HepG2 (cell line): ENCODE measurements around the gene ARL5C. TPM values are rescaled to one million over a fixed set of nuclear protein-coding genes. Genes with fewer than 3 reads are reported as not detected.

Experiments used
- ATAC-seq: fragments of 200-7000 bp; cut with Tn5 transposase; 3 replicates; pipeline ENCODE4 v1.9.1; 2020; ENCODE audit warnings: mild to moderate bottlenecking, moderate library complexity
- BruUV-seq: library from RNA; stranded (reverse); fragments of 400-500 nt; replicated peaks from 2 replicates; lab custom pipeline; 2021; lab: Mats Ljungman, UMichigan
- CTCF ChIA-PET: fragments of 300-600 bp; formaldehyde crosslinking; extraction: SDS; loops from one replicate; lab custom pipeline; 2021; ENCODE audit warnings: low total read pairs, inconsistent platforms, low intra/inter-chr PET ratio; lab: Yijun Ruan, JAX
- POLR2A ChIA-PET: fragments of 350-600 bp; sonication (Branson Sonifier 250); formaldehyde crosslinking; loops from one replicate; lab custom pipeline; 2020; ENCODE audit warnings: antibody characterized with exemption, inconsistent platforms; lab: Yijun Ruan, JAX
- DNase-seq: peaks from one replicate; pipeline ENCODE4 v3.0.0-alpha.2; 2015; ENCODE audit warnings: low spot score
- FAIRE-seq: peaks from 3 replicates; lab custom pipeline; 2011; peaks lifted over from hg19 to GRCh38; lab: Jason Lieb, UNC
- H2AFZ ChIP-seq: one replicate; pipeline ENCODE4 v1.6.1; 2011; ENCODE audit warnings: low read length, inconsistent platforms
- H3K27ac ChIP-seq: fragments of 300-600 bp; 3 replicates; pipeline ENCODE4 v1.8.0; 2011; ENCODE audit warnings: mixed run types, mild to moderate bottlenecking, mixed read lengths, low read length, inconsistent platforms; ENCODE audit not compliant: insufficient read depth; ENCODE audit errors: extremely low read length
- H3K27me3 ChIP-seq, 2 experiments: fragments of 200-600 bp in 1 of 2; 2 replicates in 1 of 2; 3 replicates in 1 of 2; pipeline versions ENCODE4 v1.6.0 to v1.8.0; 2011; ENCODE audit warnings: low read length in 2 of 2, mild to moderate bottlenecking in 2 of 2, moderate library complexity in 2 of 2, inconsistent platforms in 1 of 2; ENCODE audit not compliant: insufficient read depth in 2 of 2, control insufficient read depth in 1 of 2
- H3K36me3 ChIP-seq, 2 experiments: fragments of 200-600 bp in 1 of 2; replicated peaks in 1 of 2; 2 replicates in 1 of 2; 3 replicates in 1 of 2; pipeline versions ENCODE4 v1.5.1 to v1.8.0; 2011; ENCODE audit warnings: low read length in 2 of 2, inconsistent platforms in 1 of 2; ENCODE audit not compliant: insufficient read depth in 2 of 2, control insufficient read depth in 1 of 2
- H3K4me1 ChIP-seq: 2 replicates; pipeline ENCODE4 v1.5.1; 2012; ENCODE audit warnings: low read length, inconsistent platforms; ENCODE audit not compliant: insufficient read depth
- H3K4me2 ChIP-seq: 2 replicates; pipeline ENCODE4 v1.6.0; 2011; ENCODE audit warnings: low read depth, low read length, inconsistent platforms
- H3K4me3 ChIP-seq, 3 experiments: fragments of 200-600 bp in 1 of 3; sonication (generic), shearing (Covaris generic) in 1 of 3; replicated peaks in 1 of 3; 2 replicates each; pipeline ENCODE4 v1.5.1; 2011 to 2016; ENCODE audit warnings: low read length in 3 of 3, inconsistent platforms in 2 of 3, low read depth in 2 of 3, mild to moderate bottlenecking in 2 of 3, control low read depth in 1 of 3, mixed read lengths in 1 of 3; ENCODE audit not compliant: insufficient read depth in 1 of 3
- H3K79me2 ChIP-seq: one replicate; pipeline ENCODE4 v1.6.1; 2011; ENCODE audit warnings: low read length, inconsistent platforms; ENCODE audit not compliant: insufficient read depth
- H3K9ac ChIP-seq: 2 replicates; pipeline ENCODE4 v1.6.0; 2011; ENCODE audit warnings: mild to moderate bottlenecking, low read depth, low read length, inconsistent platforms; ENCODE audit not compliant: insufficient read depth
- H3K9me3 ChIP-seq: 2 replicates; pipeline ENCODE4 v1.5.1; 2012; ENCODE audit warnings: mild to moderate bottlenecking, low read length
- H4K20me1 ChIP-seq: 2 replicates; pipeline ENCODE4 v1.6.0; 2011; ENCODE audit warnings: inconsistent platforms, mild to moderate bottlenecking, low read length, moderate library complexity; ENCODE audit not compliant: insufficient read depth
- CENPT ChIP-seq: sonication (generic); formaldehyde crosslinking; IDR thresholded peaks from 2 replicates; pipeline ENCODE4 v1.8.0; 2022; ENCODE audit warnings: low read depth, mild to moderate bottlenecking, moderate library complexity, missing genetic modification reagents
- ETV5 ChIP-seq: IDR thresholded peaks from 2 replicates; pipeline ENCODE4 v1.6.1; 2018; ENCODE audit warnings: missing biosample characterization, missing genetic modification reagents, inconsistent platforms, borderline replicate concordance
- GATAD1 ChIP-seq: IDR thresholded peaks from 2 replicates; pipeline ENCODE4 v1.6.1; 2016; ENCODE audit warnings: missing genetic modification reagents, missing compliant biosample characterization
- HMGXB4 ChIP-seq, 2 experiments: sonication (generic) in 1 of 2; formaldehyde crosslinking in 1 of 2; IDR thresholded peaks; 2 replicates each; pipeline versions ENCODE4 v1.4.0 to v1.6.1; 2018 to 2020; ENCODE audit warnings: missing genetic modification reagents in 2 of 2, borderline replicate concordance in 1 of 2, low read depth in 1 of 2, mild to moderate bottlenecking in 1 of 2, missing biosample characterization in 1 of 2
- KDM4B ChIP-seq: sonication (generic); formaldehyde crosslinking; IDR thresholded peaks from 2 replicates; pipeline ENCODE4 v1.4.0; 2020; ENCODE audit warnings: missing genetic modification reagents
- SAP130 ChIP-seq: IDR thresholded peaks from 2 replicates; pipeline ENCODE4 v1.6.1; 2016; ENCODE audit warnings: low read depth
- TCF7 ChIP-seq: sonication (generic); IDR thresholded peaks from 2 replicates; pipeline ENCODE4 v1.6.1; 2016; ENCODE audit warnings: antibody characterized with exemption, low read depth
- ZBTB7B ChIP-seq: sonication (generic); formaldehyde crosslinking; IDR thresholded peaks from 2 replicates; pipeline ENCODE4 v1.4.0; 2020; ENCODE audit warnings: missing genetic modification reagents
- ZNF788 ChIP-seq: sonication (generic); formaldehyde crosslinking; IDR thresholded peaks from 2 replicates; pipeline ENCODE4 v1.5.0; 2020; ENCODE audit warnings: mild to moderate bottlenecking, missing genetic modification reagents, borderline replicate concordance
- WGBS: methylation state at CpG from one replicate; pipeline ENCODE4 v1.1.6; 2017; ENCODE audit warnings: low lambda C conversion rate; 5-methylcytosine and 5-hydroxymethylcytosine counted together
- in situ Hi-C: cut with HindIII; loops from 2 replicates; pipeline ENCODE4 v1.10.0; 2017; ENCODE audit warnings: low pct_unique_long_range_greater_than_20kb; ENCODE audit not compliant: extremely low pct_ligation_motif_present
- intact Hi-C: fragments of 100-400 bp; cut with micrococcal nuclease; formaldehyde crosslinking; loops from one replicate; pipeline ENCODE4 v1.10.0; 2022; ENCODE audit not compliant: unreplicated experiment
- polyA plus RNA-seq, 8 experiments: library from polyadenylated mRNA; depleted of rRNA in 3 of 8; stranded (reverse) in 7 of 8; unstranded in 1 of 8; fragments of >200 nt; fragmentation: Illumina TruSeq in 4 of 8; extraction: Trizol in 4 of 8; gene quantifications; 2 replicates each; pipeline versions ENCODE4 v1.2.1 to v1.2.3, GENCODE V29; 2011 to 2016; ENCODE audit warnings: low read depth in 4 of 8, missing spikeins in 1 of 8, mixed read lengths in 1 of 8; ENCODE audit not compliant: insufficient read depth in 1 of 8
- total RNA-seq, 5 experiments: library from RNA; depleted of rRNA; stranded (reverse); fragments of >200 nt; fragmentation: Illumina TruSeq; extraction: Trizol; gene quantifications; 2 replicates each; pipeline ENCODE4 v1.2.3, GENCODE V29; 2016; ENCODE audit warnings: low read depth in 1 of 5
- TF ChIP-seq, protein P1 (sequence below): sonication (generic); formaldehyde crosslinking; IDR thresholded peaks from 2 replicates; pipeline ENCODE4 v1.8.0; 2022; ENCODE audit warnings: missing genetic modification reagents, mild to moderate bottlenecking, inconsistent platforms, borderline replicate concordance
- TF ChIP-seq, protein P2 (sequence below): sonication (generic); formaldehyde crosslinking; IDR thresholded peaks from 2 replicates; pipeline ENCODE4 v1.8.0; 2022; ENCODE audit warnings: missing genetic modification reagents, low read depth, mild to moderate bottlenecking, borderline replicate concordance
- TF ChIP-seq, protein P3 (sequence below): sonication (generic); formaldehyde crosslinking; IDR thresholded peaks from 2 replicates; pipeline ENCODE4 v1.4.0; 2020; ENCODE audit warnings: missing genetic modification reagents
- TF ChIP-seq, protein P4 (sequence below): sonication (generic); formaldehyde crosslinking; IDR thresholded peaks from 2 replicates; pipeline ENCODE4 v1.4.0; 2020; ENCODE audit warnings: missing genetic modification reagents

Gene ARL5C
- total and polyA plus RNA-seq, 2 of the 13 experiments (the other 11 are each of a cell fraction or from before 2014, with no cell fraction given) = not detected

DNA sequence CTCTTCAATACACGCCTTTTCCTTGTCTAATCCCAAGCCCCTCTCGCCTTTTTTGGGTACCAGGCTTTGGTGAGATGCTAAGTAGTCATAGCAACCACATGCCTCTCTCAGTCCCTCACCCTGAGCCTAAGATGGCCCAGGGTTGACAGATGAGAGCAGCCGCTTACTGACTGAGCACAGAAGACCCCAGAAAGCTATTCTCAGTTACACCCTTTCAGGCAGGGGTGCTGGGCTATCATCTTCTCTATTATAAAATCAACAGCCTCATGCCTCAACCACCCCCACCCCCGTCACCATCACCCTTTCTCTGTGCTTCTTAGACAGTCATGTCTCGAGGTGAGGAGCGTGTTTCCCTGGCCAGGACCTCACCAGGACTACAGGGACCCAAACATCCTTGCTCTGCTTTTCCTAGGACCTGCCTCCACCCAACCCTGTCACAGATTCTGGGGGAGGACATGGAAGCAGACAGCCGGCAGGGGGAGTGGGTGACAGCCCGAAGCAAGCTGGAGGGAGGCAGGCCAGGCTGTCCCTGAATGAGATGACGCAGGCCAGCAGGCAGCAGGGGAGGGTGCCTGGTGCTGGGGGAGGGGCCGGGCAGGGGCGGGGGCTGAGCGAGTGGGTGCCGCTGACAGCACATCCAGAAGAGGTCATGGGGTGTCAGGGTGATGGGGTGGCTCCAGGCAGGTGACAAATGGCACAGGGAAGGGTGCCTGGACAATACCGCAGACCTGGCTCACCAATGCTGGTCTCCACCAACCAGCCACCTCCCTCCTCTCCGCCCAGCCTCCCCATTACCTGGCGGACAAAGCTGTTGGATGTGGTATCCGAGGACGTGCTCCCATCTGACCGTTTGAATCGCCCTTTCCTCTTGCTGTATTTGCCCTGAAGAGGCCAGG lies 28.4 kb upstream of the ARL5C start:
- no TSS peak for BruUV-seq
- in situ Hi-C loops = no loop called here
- TF ChIP-seq, protein P1, sequence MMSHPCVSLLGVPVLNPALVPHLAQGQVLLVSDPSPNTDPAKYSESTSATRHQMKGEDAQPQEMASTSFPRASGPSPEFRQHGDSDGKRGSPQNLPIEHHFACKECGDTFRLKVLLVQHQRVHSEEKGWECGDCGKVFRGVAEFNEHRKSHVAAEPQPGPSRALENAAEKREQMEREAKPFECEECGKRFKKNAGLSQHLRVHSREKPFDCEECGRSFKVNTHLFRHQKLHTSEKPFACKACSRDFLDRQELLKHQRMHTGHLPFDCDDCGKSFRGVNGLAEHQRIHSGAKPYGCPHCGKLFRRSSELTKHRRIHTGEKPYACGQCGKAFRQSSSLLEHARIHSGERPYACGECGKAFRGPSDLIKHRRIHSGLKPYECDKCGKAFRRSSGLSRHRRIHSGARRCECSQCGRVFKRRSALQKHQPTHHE (CRISPR knock-in tag) = no peak
- 0 out of 2 replicates have a peak, but pooled peaks have one; percentile 39 for TF ChIP-seq ZNF788
- TF ChIP-seq SAP130 (CRISPR knock-in tag) = peak; percentile 64
- TF ChIP-seq TCF7 = no peak
- TF ChIP-seq HMGXB4 (CRISPR knock-in tag; IDR thresholded peaks at IDR 0.05; ENCODE audit: borderline replicate concordance in 1 of 2, low read depth in 1 of 2) = peak; percentile 52 to 56; a peak in 1 of 4 replicates
- TF ChIP-seq KDM4B (CRISPR knock-in tag) = 0 out of 2 replicates have a peak, but pooled peaks have one; percentile 22
- TF ChIP-seq, protein P2, sequence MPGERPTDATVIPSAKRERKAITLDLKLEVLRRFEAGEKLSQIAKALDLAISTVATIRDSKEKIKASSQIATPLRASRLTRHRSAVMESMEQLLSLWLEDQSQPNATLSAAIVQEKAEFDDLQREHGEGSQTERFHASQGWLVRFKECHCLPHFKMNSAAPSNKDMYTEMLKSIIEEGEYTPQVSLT = no peak
- TF ChIP-seq, protein P3, sequence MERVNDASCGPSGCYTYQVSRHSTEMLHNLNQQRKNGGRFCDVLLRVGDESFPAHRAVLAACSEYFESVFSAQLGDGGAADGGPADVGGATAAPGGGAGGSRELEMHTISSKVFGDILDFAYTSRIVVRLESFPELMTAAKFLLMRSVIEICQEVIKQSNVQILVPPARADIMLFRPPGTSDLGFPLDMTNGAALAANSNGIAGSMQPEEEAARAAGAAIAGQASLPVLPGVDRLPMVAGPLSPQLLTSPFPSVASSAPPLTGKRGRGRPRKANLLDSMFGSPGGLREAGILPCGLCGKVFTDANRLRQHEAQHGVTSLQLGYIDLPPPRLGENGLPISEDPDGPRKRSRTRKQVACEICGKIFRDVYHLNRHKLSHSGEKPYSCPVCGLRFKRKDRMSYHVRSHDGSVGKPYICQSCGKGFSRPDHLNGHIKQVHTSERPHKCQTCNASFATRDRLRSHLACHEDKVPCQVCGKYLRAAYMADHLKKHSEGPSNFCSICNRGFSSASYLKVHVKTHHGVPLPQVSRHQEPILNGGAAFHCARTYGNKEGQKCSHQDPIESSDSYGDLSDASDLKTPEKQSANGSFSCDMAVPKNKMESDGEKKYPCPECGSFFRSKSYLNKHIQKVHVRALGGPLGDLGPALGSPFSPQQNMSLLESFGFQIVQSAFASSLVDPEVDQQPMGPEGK (CRISPR knock-in tag) = peak; percentile 88
- no peak for TF ChIP-seq ZBTB7B
- peak; percentile 33; the same call in 1 of the 2 replicates for TF ChIP-seq GATAD1 (CRISPR knock-in tag)
- 0 out of 2 replicates have a peak, but pooled peaks have one; percentile 27 for TF ChIP-seq CENPT (CRISPR knock-in tag)
- no peak for TF ChIP-seq ETV5 (CRISPR knock-in tag)
- TF ChIP-seq, protein P4, sequence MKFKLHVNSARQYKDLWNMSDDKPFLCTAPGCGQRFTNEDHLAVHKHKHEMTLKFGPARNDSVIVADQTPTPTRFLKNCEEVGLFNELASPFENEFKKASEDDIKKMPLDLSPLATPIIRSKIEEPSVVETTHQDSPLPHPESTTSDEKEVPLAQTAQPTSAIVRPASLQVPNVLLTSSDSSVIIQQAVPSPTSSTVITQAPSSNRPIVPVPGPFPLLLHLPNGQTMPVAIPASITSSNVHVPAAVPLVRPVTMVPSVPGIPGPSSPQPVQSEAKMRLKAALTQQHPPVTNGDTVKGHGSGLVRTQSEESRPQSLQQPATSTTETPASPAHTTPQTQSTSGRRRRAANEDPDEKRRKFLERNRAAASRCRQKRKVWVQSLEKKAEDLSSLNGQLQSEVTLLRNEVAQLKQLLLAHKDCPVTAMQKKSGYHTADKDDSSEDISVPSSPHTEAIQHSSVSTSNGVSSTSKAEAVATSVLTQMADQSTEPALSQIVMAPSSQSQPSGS (CRISPR knock-in tag) = peak; percentile 59; the same call in 1 of the 2 replicates

More for the DNA sequence above, 28.4 kb upstream of the ARL5C start:
- no peaks in the 10 kb centered on the region for H3K79me2 ChIP-seq
- DNase-seq (peak; percentile 80), FAIRE-seq (peak; percentile 90), ATAC-seq (peak; percentile 89)
- ChIA-PET POLR2A (no interaction called here), CTCF (interaction anchor here (0.9 to 1.7 kb wide), 3 partner anchors 42 to 50 kb away, joined by 3 to 6 read pairs (median 3); no protein-coding TSS in a partner anchor)
- H4K20me1 ChIP-seq = no peaks in the 10 kb centered on the region
- no peak overlapping the region for H3K9ac ChIP-seq
- H3K27ac ChIP-seq = no peak overlapping the region
- peak overlapping the region in 1 of 3 experiments; percentile 34; a peak in 1 of 6 replicates for H3K4me3 ChIP-seq
- peaks cover 40% of the 10 kb centered on the region for H3K4me1 ChIP-seq
- no peaks in the 10 kb centered on the region for H3K9me3 ChIP-seq
- no peaks in the 10 kb centered on the region for H3K27me3 ChIP-seq
- WGBS = 31% methylated on average over 18 of the region's 20 CpGs
- peak overlapping the region; percentile 48; the same call in 1 of the 2 replicates for H3K4me2 ChIP-seq
- no peaks in the 10 kb centered on the region for H3K36me3 ChIP-seq
- H2AFZ ChIP-seq = no peak overlapping the region
- intact Hi-C loops = loop anchor here (5.0 kb wide), 1 partner anchor 48 kb away; no protein-coding TSS in a partner anchor
